ENCODE measurements around the gene JCAD. TPM values are rescaled to one million over a fixed set of nuclear protein-coding genes. Genes with fewer than 3 reads are reported as not detected.

JCAD gene
- total and polyA plus RNA-seq, 9 donors, result 21.0 to 44.6 (median 33.4) TPM

- Histone ChIP-seq H3K36me3 (ENCODE audit: control insufficient read depth, insufficient read depth, low read length) (no peaks in the 10 kb centered on the region), H3K9me3 (replicated peaks; ENCODE audit: control insufficient read depth, low read depth, low read length) (no peaks in the 10 kb centered on the region), H3K27ac (ENCODE audit: low read length) (peak overlapping the region; percentile 48), H3K27me3 (ENCODE audit: control insufficient read depth, insufficient read depth, low read length) (peaks cover 15% of the 10 kb centered on the region), H3K4me1 (ENCODE audit: control insufficient read depth, insufficient read depth, low read length) (peaks cover 10% of the 10 kb centered on the region), H3K4me3 (ENCODE audit: low read length) (peak overlapping the region; percentile 61)
- peak; percentile 30 for DNase-seq
- WGBS (ENCODE audit: insufficient coverage), result 2% methylated on average over 44 of the region's 48 CpGs
Measured at GRCh38 chr10:30058570-30059132, 735 bp downstream of the JCAD start.

- no peaks in the 10 kb centered on the region for H3K9me3 ChIP-seq (replicated peaks; ENCODE audit: control insufficient read depth, low read depth, low read length)
- H3K36me3 ChIP-seq (ENCODE audit: control insufficient read depth, insufficient read depth, low read length), result no peaks in the 10 kb centered on the region
- WGBS (ENCODE audit: insufficient coverage), result 36% methylated on average over 6 of the region's 13 CpGs
- H3K4me3 ChIP-seq (ENCODE audit: low read length), result peak overlapping the region; percentile 61
- H3K27me3 ChIP-seq (ENCODE audit: control insufficient read depth, insufficient read depth, low read length), result peaks cover 15% of the 10 kb centered on the region
- H3K4me1 ChIP-seq (ENCODE audit: control insufficient read depth, insufficient read depth, low read length), result peaks cover 10% of the 10 kb centered on the region
- DNase-seq, result peak; percentile 30
- H3K27ac ChIP-seq (ENCODE audit: low read length), result peak overlapping the region; percentile 48
Measured at GRCh38 chr10:30057894-30058556, 1.4 kb downstream of the JCAD start.

- Histone ChIP-seq H3K36me3 (ENCODE audit: control insufficient read depth, insufficient read depth, low read length) (no peaks in the 10 kb centered on the region), H3K4me1 (ENCODE audit: control insufficient read depth, insufficient read depth, low read length) (peaks cover 10% of the 10 kb centered on the region), H3K27me3 (ENCODE audit: control insufficient read depth, insufficient read depth, low read length) (peaks cover 15% of the 10 kb centered on the region), H3K4me3 (ENCODE audit: low read length) (peak overlapping the region; percentile 61), H3K27ac (ENCODE audit: low read length) (peak overlapping the region; percentile 48), H3K9me3 (replicated peaks; ENCODE audit: control insufficient read depth, low read depth, low read length) (no peaks in the 10 kb centered on the region)
- 47% methylated on average over 4 of the region's 5 CpGs for WGBS (ENCODE audit: insufficient coverage)
- peak; percentile 15 for DNase-seq
Measured at GRCh38 chr10:30057421-30057841, 2.0 kb downstream of the JCAD start.

- DNase-seq, result no peak
- peaks cover 15% of the 10 kb centered on the region for H3K27me3 ChIP-seq (ENCODE audit: control insufficient read depth, insufficient read depth, low read length)
- no peaks in the 10 kb centered on the region for H3K9me3 ChIP-seq (replicated peaks; ENCODE audit: control insufficient read depth, low read depth, low read length)
- H3K4me3 ChIP-seq (ENCODE audit: low read length), result peak overlapping the region; percentile 61
- no peaks in the 10 kb centered on the region for H3K36me3 ChIP-seq (ENCODE audit: control insufficient read depth, insufficient read depth, low read length)
- peak overlapping the region; percentile 48 for H3K27ac ChIP-seq (ENCODE audit: low read length)
- peaks cover 10% of the 10 kb centered on the region for H3K4me1 ChIP-seq (ENCODE audit: control insufficient read depth, insufficient read depth, low read length)
- 89% methylated on average over 3 of the region's 4 CpGs for WGBS (ENCODE audit: insufficient coverage)
Measured at GRCh38 chr10:30056767-30057355, 2.5 kb downstream of the JCAD start.

- H3K27ac ChIP-seq (ENCODE audit: low read length), result no peak overlapping the region
- no peak overlapping the region for H3K4me3 ChIP-seq (ENCODE audit: low read length)
- peaks cover 15% of the 10 kb centered on the region for H3K27me3 ChIP-seq (ENCODE audit: control insufficient read depth, insufficient read depth, low read length)
- no peaks in the 10 kb centered on the region for H3K36me3 ChIP-seq (ENCODE audit: control insufficient read depth, insufficient read depth, low read length)
- WGBS (ENCODE audit: insufficient coverage), result no CpG with 5 or more reads among the region's 1 CpG
- DNase-seq, result no peak
- peaks cover 10% of the 10 kb centered on the region for H3K4me1 ChIP-seq (ENCODE audit: control insufficient read depth, insufficient read depth, low read length)
- H3K9me3 ChIP-seq (replicated peaks; ENCODE audit: control insufficient read depth, low read depth, low read length), result no peaks in the 10 kb centered on the region
Measured at GRCh38 chr10:30056281-30056680, 3.1 kb downstream of the JCAD start.

- Histone ChIP-seq H3K27me3 (ENCODE audit: control insufficient read depth, insufficient read depth, low read length) (peaks cover 14% of the 10 kb centered on the region), H3K4me1 (ENCODE audit: control insufficient read depth, insufficient read depth, low read length) (peaks cover 10% of the 10 kb centered on the region), H3K4me3 (ENCODE audit: low read length) (no peak overlapping the region), H3K36me3 (ENCODE audit: control insufficient read depth, insufficient read depth, low read length) (no peaks in the 10 kb centered on the region), H3K9me3 (replicated peaks; ENCODE audit: control insufficient read depth, low read depth, low read length) (no peaks in the 10 kb centered on the region), H3K27ac (ENCODE audit: low read length) (peak overlapping the region; percentile 44)
- WGBS (ENCODE audit: insufficient coverage), result no CpG with 5 or more reads among the region's 3 CpGs
- no peak for DNase-seq
Measured at GRCh38 chr10:30055226-30055662, 4.1 kb downstream of the JCAD start.

GRCh38 chr10:30052062-30052461, 7.3 kb downstream of the JCAD start:
- H3K4me1 ChIP-seq (ENCODE audit: control insufficient read depth, insufficient read depth, low read length), result no peaks in the 10 kb centered on the region
- no peak overlapping the region for H3K27ac ChIP-seq (ENCODE audit: low read length)
- no peak for DNase-seq
- 74% methylated on average over 6 of the region's 6 CpGs for WGBS (ENCODE audit: insufficient coverage)
- no peaks in the 10 kb centered on the region for H3K9me3 ChIP-seq (replicated peaks; ENCODE audit: control insufficient read depth, low read depth, low read length)
- H3K27me3 ChIP-seq (ENCODE audit: control insufficient read depth, insufficient read depth, low read length), result no peaks in the 10 kb centered on the region
- H3K4me3 ChIP-seq (ENCODE audit: low read length), result no peak overlapping the region
- H3K36me3 ChIP-seq (ENCODE audit: control insufficient read depth, insufficient read depth, low read length), result no peaks in the 10 kb centered on the region

- DNase-seq, result no peak
- Histone ChIP-seq H3K9me3 (replicated peaks; ENCODE audit: control insufficient read depth, low read depth, low read length) (no peaks in the 10 kb centered on the region), H3K27ac (ENCODE audit: low read length) (no peak overlapping the region), H3K27me3 (ENCODE audit: control insufficient read depth, insufficient read depth, low read length) (no peaks in the 10 kb centered on the region), H3K4me1 (ENCODE audit: control insufficient read depth, insufficient read depth, low read length) (no peaks in the 10 kb centered on the region), H3K4me3 (ENCODE audit: low read length) (no peak overlapping the region), H3K36me3 (ENCODE audit: control insufficient read depth, insufficient read depth, low read length) (no peaks in the 10 kb centered on the region)
- no CpG with 5 or more reads among the region's 8 CpGs for WGBS (ENCODE audit: insufficient coverage)
Measured at GRCh38 chr10:30051220-30051619, 8.2 kb downstream of the JCAD start.

- Histone ChIP-seq H3K4me3 (ENCODE audit: low read length) (no peak overlapping the region), H3K9me3 (replicated peaks; ENCODE audit: control insufficient read depth, low read depth, low read length) (no peaks in the 10 kb centered on the region), H3K27me3 (ENCODE audit: control insufficient read depth, insufficient read depth, low read length) (no peaks in the 10 kb centered on the region), H3K4me1 (ENCODE audit: control insufficient read depth, insufficient read depth, low read length) (no peaks in the 10 kb centered on the region), H3K27ac (ENCODE audit: low read length) (no peak overlapping the region), H3K36me3 (ENCODE audit: control insufficient read depth, insufficient read depth, low read length) (peaks cover 6% of the 10 kb centered on the region)
- no peak for DNase-seq
- WGBS (ENCODE audit: insufficient coverage), result no CpG with 5 or more reads among the region's 3 CpGs
Measured at GRCh38 chr10:30050411-30050810, 9.0 kb downstream of the JCAD start.

GRCh38 chr10:30048768-30049517, 10.4 kb downstream of the JCAD start:
- no peak overlapping the region for H3K4me3 ChIP-seq (ENCODE audit: low read length)
- H3K36me3 ChIP-seq (ENCODE audit: control insufficient read depth, insufficient read depth, low read length), result peaks cover 8% of the 10 kb centered on the region
- H3K4me1 ChIP-seq (ENCODE audit: control insufficient read depth, insufficient read depth, low read length), result no peaks in the 10 kb centered on the region
- 74% methylated on average over 9 of the region's 18 CpGs for WGBS (ENCODE audit: insufficient coverage)
- H3K9me3 ChIP-seq (replicated peaks; ENCODE audit: control insufficient read depth, low read depth, low read length), result no peaks in the 10 kb centered on the region
- peak overlapping the region; percentile 64 for H3K27ac ChIP-seq (ENCODE audit: low read length)
- no peaks in the 10 kb centered on the region for H3K27me3 ChIP-seq (ENCODE audit: control insufficient read depth, insufficient read depth, low read length)
- peak; percentile 60 for DNase-seq

All from muscle of leg (tissue), 11 donors.